Neural cell (in vitro differentiated cells): ENCODE measurements around the gene NR2C2. TPM values are rescaled to one million over a fixed set of nuclear protein-coding genes. Genes with fewer than 3 reads are reported as not detected.
"Not testable (repeated sequence)": the region's sequence is repeated elsewhere in the genome, so short reads cannot be mapped to it uniquely, and the experiment has no call there.

Source experiments
- H2AFZ ChIP-seq: fragments of 200-600, 300-800 bp; sonication (generic), shearing (Covaris generic); 2 replicates; pipeline ENCODE4 v1.6.0; 2014; ENCODE audit warnings: low read depth, mild to moderate bottlenecking, antibody characterized with exemption, low read length, moderate library complexity
- H3F3A ChIP-seq: fragments of 200-600 bp; shearing (Covaris generic); 2 replicates; pipeline ENCODE4 v1.6.1; 2016; ENCODE audit warnings: mild to moderate bottlenecking, moderate library complexity, mixed read lengths, antibody characterized with exemption, low read length; ENCODE audit not compliant: insufficient read depth, poor library complexity, severe bottlenecking
- H3K27ac ChIP-seq: fragments of 200-600, 300-800 bp; sonication (generic), shearing (Covaris generic); 2 replicates; pipeline ENCODE4 v1.5.1; 2014; ENCODE audit warnings: mild to moderate bottlenecking, low read length, moderate library complexity
- H3K27me3 ChIP-seq: fragments of 300-800, 200-600 bp; sonication (generic), shearing (Covaris generic); 2 replicates; pipeline ENCODE4 v1.6.0; 2014; ENCODE audit warnings: mild to moderate bottlenecking, low read depth, low read length, moderate library complexity; ENCODE audit not compliant: insufficient read depth
- H3K36me3 ChIP-seq: fragments of 300-800, 200-600 bp; sonication (generic), shearing (Covaris generic); 2 replicates; pipeline ENCODE4 v1.5.1; 2014; ENCODE audit warnings: mild to moderate bottlenecking, antibody characterized with exemption, low read length, moderate library complexity; ENCODE audit not compliant: insufficient read depth
- H3K4me2 ChIP-seq: fragments of 300-800, 200-600 bp; sonication (generic), shearing (Covaris generic); 2 replicates; pipeline ENCODE4 v1.6.0; 2014; ENCODE audit warnings: mild to moderate bottlenecking, low read length
- H3K4me3 ChIP-seq: fragments of 300-800, 200-600 bp; sonication (generic), shearing (Covaris generic); 2 replicates; pipeline ENCODE4 v1.5.1; 2014; ENCODE audit warnings: mild to moderate bottlenecking, low read length, moderate library complexity
- H3K79me2 ChIP-seq: fragments of 200-600 bp; shearing (Covaris generic); replicated peaks from 2 replicates; pipeline ENCODE4 v1.6.0; 2014; ENCODE audit warnings: mild to moderate bottlenecking, low read length, moderate library complexity; ENCODE audit not compliant: insufficient read depth
- H3K9ac ChIP-seq: fragments of 300-800, 200-600 bp; sonication (generic), shearing (Covaris generic); 2 replicates; pipeline ENCODE4 v1.6.1; 2016; ENCODE audit warnings: mild to moderate bottlenecking, low read length, mixed read lengths
- H3K9me2 ChIP-seq: fragments of 200-600 bp; shearing (Covaris generic); 2 replicates; pipeline ENCODE4 v1.6.1; 2016; ENCODE audit warnings: mild to moderate bottlenecking, low read length, mixed read lengths; ENCODE audit not compliant: insufficient read depth
- H3K9me3 ChIP-seq: fragments of 200-600, 300-800 bp; sonication (generic), shearing (Covaris generic); 2 replicates; pipeline ENCODE4 v1.6.1; 2016; ENCODE audit warnings: mild to moderate bottlenecking, mixed run types, low read length, moderate library complexity, mixed read lengths
- H4K20me1 ChIP-seq: fragments of 200-600 bp; shearing (Covaris generic); 2 replicates; pipeline ENCODE4 v1.6.1; 2016; ENCODE audit warnings: mild to moderate bottlenecking, mixed run types; ENCODE audit not compliant: insufficient read depth
- EP300 ChIP-seq: fragments of 450-650 bp; conservative IDR thresholded peaks from 2 replicates; pipeline ENCODE4 v1.6.1; 2014; ENCODE audit warnings: antibody characterized with exemption, mild to moderate bottlenecking, moderate library complexity; ENCODE audit not compliant: poor library complexity, severe bottlenecking
- EZH2 ChIP-seq: fragments of 200-600, 300-800 bp; shearing (Covaris generic), sonication (generic); IDR thresholded peaks from 2 replicates; pipeline ENCODE4 v1.6.1; 2014; ENCODE audit warnings: antibody characterized with exemption, low read length, borderline replicate concordance, mild to moderate bottlenecking; ENCODE audit not compliant: insufficient read depth, poor library complexity, severe bottlenecking
- MXI1 ChIP-seq: fragments of 450-650 bp; conservative IDR thresholded peaks from 2 replicates; pipeline ENCODE4 v1.6.1; 2014; ENCODE audit warnings: antibody characterized with exemption, mild to moderate bottlenecking; ENCODE audit not compliant: poor library complexity, severe bottlenecking
- POLR2AphosphoS5 ChIP-seq: IDR thresholded peaks from 2 replicates; pipeline ENCODE4 v1.6.1; 2012
- RAD21 ChIP-seq: fragments of 450-650 bp; conservative IDR thresholded peaks from 2 replicates; pipeline ENCODE4 v1.6.1; 2014; ENCODE audit warnings: antibody characterized with exemption, mild to moderate bottlenecking, moderate library complexity
- SMC3 ChIP-seq: fragments of 450-650 bp; conservative IDR thresholded peaks from 2 replicates; pipeline ENCODE4 v1.6.1; 2014; ENCODE audit warnings: antibody characterized with exemption, mild to moderate bottlenecking, moderate library complexity; ENCODE audit not compliant: poor library complexity
- TAF1 ChIP-seq: IDR thresholded peaks from 2 replicates; pipeline ENCODE4 v1.6.1; 2012; ENCODE audit warnings: low read depth
- polyA plus RNA-seq: library from polyadenylated mRNA; depleted of rRNA; stranded (reverse); fragments of >200 nt; gene quantifications from 2 replicates; pipeline ENCODE4 v1.2.3, GENCODE V29; 2014
- TF ChIP-seq, protein P1 (sequence below): IDR thresholded peaks from 2 replicates; pipeline ENCODE4 v1.6.1; 2012; ENCODE audit warnings: borderline replicate concordance
- TF ChIP-seq, protein P2 (sequence below): fragments of 450-650 bp; IDR thresholded peaks from 2 replicates; pipeline ENCODE4 v1.5.1; 2014; ENCODE audit warnings: antibody characterized with exemption, mild to moderate bottlenecking, moderate library complexity; ENCODE audit not compliant: poor library complexity, severe bottlenecking

NR2C2 gene
- polyA plus RNA-seq, 1 donor from 2014 or later, result 37.5 TPM

DNA sequence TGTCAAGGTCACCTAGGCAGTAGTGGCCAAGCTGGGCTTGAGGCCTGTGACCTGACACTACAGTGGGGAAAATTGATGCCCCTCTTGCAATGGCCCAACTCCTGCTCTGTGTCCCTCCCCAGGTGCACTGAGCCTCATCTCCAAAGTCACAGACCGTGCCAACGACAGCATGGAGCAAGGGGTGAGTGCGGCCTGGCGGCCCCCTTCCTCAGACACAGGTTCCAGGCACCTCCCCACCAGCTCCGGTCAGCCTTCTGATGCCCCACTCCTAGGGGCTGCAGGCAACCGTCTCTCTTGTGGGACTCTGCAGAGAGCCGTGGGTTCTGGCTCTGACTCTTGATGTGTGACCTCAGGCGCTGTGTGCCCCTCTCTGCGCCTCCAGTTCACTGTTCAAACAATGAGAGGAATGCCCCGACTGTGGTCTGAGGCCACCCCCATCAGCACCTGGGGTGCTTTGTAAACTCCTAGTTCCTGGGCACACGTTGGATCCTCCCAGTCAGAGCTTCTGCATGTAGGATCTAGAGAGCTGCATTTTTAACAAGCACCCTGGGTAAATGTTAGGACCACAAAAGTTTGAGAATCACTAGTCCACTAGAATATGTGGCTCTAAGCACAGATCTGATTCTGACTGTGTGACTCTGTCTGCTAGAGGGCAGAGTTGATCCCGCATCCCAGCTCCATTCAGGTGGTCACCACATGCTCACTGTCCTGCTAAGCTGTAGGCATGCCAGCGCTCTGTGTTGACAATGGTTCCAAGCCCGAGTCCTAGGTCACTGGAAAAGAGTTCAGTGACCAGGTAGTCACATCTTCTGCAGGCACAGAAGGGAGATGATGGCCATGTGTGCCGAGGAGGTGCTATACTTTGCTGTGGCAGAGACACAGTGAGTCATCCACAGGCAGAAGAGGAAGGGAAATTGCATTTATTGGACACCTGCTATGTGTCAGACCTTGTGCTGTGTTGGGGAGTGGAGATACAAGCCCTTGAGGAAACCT, 46.2 kb upstream of the NR2C2 start (continued):
- no peak for TF ChIP-seq EZH2

DNA sequence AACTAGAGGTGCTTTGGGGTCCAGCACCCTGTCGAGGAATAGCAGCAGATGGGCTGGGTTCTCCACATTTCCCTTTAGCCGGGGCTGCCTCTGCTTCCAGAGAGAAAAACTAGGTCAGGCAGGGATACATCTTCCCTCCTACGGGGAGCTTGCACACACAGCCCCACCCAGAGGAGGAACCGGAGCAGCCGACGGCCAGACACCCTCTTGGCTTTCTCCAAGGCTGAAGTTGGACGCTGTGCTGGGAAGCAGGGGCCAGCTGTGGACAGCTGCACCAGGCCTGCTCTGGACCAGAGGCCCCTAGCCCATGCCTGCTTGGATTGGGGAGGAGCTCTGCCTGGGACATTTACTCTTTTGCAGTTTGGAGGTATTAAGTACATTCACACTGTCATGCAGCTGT, 44.7 kb upstream of the NR2C2 start:
- H3K9me3 ChIP-seq, result no peaks in the 10 kb centered on the region
- no peak overlapping the region for H3K4me2 ChIP-seq
- H3F3A ChIP-seq, result no peaks in the 10 kb centered on the region
- no peak overlapping the region for H3K9ac ChIP-seq
- no peaks in the 10 kb centered on the region for H3K27me3 ChIP-seq
- TF ChIP-seq EZH2, result no peak
- TF ChIP-seq EP300, result no peak
- TF ChIP-seq MXI1, result no peak
- TF ChIP-seq, protein P1, sequence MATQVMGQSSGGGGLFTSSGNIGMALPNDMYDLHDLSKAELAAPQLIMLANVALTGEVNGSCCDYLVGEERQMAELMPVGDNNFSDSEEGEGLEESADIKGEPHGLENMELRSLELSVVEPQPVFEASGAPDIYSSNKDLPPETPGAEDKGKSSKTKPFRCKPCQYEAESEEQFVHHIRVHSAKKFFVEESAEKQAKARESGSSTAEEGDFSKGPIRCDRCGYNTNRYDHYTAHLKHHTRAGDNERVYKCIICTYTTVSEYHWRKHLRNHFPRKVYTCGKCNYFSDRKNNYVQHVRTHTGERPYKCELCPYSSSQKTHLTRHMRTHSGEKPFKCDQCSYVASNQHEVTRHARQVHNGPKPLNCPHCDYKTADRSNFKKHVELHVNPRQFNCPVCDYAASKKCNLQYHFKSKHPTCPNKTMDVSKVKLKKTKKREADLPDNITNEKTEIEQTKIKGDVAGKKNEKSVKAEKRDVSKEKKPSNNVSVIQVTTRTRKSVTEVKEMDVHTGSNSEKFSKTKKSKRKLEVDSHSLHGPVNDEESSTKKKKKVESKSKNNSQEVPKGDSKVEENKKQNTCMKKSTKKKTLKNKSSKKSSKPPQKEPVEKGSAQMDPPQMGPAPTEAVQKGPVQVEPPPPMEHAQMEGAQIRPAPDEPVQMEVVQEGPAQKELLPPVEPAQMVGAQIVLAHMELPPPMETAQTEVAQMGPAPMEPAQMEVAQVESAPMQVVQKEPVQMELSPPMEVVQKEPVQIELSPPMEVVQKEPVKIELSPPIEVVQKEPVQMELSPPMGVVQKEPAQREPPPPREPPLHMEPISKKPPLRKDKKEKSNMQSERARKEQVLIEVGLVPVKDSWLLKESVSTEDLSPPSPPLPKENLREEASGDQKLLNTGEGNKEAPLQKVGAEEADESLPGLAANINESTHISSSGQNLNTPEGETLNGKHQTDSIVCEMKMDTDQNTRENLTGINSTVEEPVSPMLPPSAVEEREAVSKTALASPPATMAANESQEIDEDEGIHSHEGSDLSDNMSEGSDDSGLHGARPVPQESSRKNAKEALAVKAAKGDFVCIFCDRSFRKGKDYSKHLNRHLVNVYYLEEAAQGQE, result no peak
- TF ChIP-seq, protein P2, sequence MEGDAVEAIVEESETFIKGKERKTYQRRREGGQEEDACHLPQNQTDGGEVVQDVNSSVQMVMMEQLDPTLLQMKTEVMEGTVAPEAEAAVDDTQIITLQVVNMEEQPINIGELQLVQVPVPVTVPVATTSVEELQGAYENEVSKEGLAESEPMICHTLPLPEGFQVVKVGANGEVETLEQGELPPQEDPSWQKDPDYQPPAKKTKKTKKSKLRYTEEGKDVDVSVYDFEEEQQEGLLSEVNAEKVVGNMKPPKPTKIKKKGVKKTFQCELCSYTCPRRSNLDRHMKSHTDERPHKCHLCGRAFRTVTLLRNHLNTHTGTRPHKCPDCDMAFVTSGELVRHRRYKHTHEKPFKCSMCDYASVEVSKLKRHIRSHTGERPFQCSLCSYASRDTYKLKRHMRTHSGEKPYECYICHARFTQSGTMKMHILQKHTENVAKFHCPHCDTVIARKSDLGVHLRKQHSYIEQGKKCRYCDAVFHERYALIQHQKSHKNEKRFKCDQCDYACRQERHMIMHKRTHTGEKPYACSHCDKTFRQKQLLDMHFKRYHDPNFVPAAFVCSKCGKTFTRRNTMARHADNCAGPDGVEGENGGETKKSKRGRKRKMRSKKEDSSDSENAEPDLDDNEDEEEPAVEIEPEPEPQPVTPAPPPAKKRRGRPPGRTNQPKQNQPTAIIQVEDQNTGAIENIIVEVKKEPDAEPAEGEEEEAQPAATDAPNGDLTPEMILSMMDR, result no peak
- TF ChIP-seq RAD21, result no peak
- no peak for TF ChIP-seq POLR2AphosphoS5
- no peak for TF ChIP-seq TAF1
- no peak for TF ChIP-seq SMC3
- no peaks in the 10 kb centered on the region for H4K20me1 ChIP-seq
- no peaks in the 10 kb centered on the region for H3K79me2 ChIP-seq
- no peak overlapping the region for H3K4me3 ChIP-seq
- no peaks in the 10 kb centered on the region for H3K9me2 ChIP-seq
- H2AFZ ChIP-seq, result no peak overlapping the region
- no peaks in the 10 kb centered on the region for H3K36me3 ChIP-seq
- no peak overlapping the region for H3K27ac ChIP-seq

DNA sequence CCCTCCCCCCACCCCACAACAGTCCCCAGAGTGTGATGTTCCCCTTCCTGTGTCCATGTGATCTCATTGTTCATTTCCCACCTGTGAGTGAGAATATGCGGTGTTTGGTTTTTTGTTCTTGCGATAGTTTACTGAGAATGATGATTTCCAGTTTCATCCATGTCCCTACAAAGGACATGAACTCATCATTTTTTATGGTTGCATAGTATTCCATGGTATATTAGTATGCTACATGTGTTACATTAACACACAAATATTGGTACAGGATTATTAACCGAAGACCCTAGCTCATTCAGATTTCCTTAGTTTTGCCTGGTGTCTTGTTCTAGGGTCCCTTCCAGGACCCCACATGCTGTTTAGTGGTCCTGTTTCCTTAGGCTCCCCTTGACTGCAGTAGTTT, 43.9 kb upstream of the NR2C2 start:
- H3K9ac ChIP-seq, H4K20me1 ChIP-seq, H3K36me3 ChIP-seq, H3K27ac ChIP-seq, H3K27me3 ChIP-seq, H2AFZ ChIP-seq, H3F3A ChIP-seq, H3K9me2 ChIP-seq, H3K4me2 ChIP-seq, H3K79me2 ChIP-seq, H3K9me3 ChIP-seq, H3K4me3 ChIP-seq: not testable (repeated sequence)
